Psoas muscle (tissue), 8 donors: Measurements from ENCODE around the gene BUB3. TPM values are rescaled to one million over a fixed set of nuclear protein-coding genes. Genes with fewer than 3 reads are reported as not detected.
A peak's percentile ranks its signal among the peaks of the same experiment; 100 is the strongest.

Source experiments
- ATAC-seq, 4 donors: fragments of 200-7000 bp; cut with Tn5 transposase; one replicate each; pipeline ENCODE4 v1.9.1; 2020; ENCODE audit warnings: moderate library complexity in 3 of 4, mild to moderate bottlenecking in 2 of 4
- DNase-seq, 2 donors: peaks; one replicate each; pipeline ENCODE4 v3.0.0-alpha.2; 2020
- H3K27ac ChIP-seq: fragments of 200-600 bp; one replicate; pipeline ENCODE4 v1.8.0; 2022
- H3K27me3 ChIP-seq, 3 donors: fragments of 200-600 bp in 1 of 3; one replicate each; pipeline versions ENCODE4 v1.6.1 to v1.8.0; 2013 to 2022; ENCODE audit warnings: low read length in 2 of 3, mild to moderate bottlenecking in 2 of 3, moderate library complexity in 1 of 3; ENCODE audit not compliant: insufficient read depth in 3 of 3
- H3K36me3 ChIP-seq, 2 donors: fragments of 200-600 bp in 1 of 2; one replicate each; pipeline versions ENCODE4 v1.6.1 to v1.8.0; 2013 to 2022; ENCODE audit warnings: low read depth in 1 of 2, mild to moderate bottlenecking in 1 of 2, moderate library complexity in 1 of 2; ENCODE audit not compliant: insufficient read depth in 1 of 2
- H3K4me1 ChIP-seq: fragments of 200-600 bp; one replicate; pipeline ENCODE4 v1.8.0; 2022
- H3K4me3 ChIP-seq: fragments of 200-600 bp; one replicate; pipeline ENCODE4 v1.8.0; 2022; ENCODE audit warnings: mild to moderate bottlenecking
- H3K9me3 ChIP-seq: fragments of 200-600 bp; one replicate; pipeline ENCODE4 v1.8.0; 2022
- WGBS, 3 donors: extraction: QIAGEN DNeasy Blood & Tissue Kit; methylation state at CpG; one replicate each; pipeline versions ENCODE4 v1.1.6 to v1.1.7; 2013; 5-methylcytosine and 5-hydroxymethylcytosine counted together
- intact Hi-C, 2 donors: fragments of 100-400 bp; cut with DNase I; formaldehyde crosslinking; loops; one replicate each; pipeline versions ENCODE4 v1.11.0 to v1.14.2; 2022
- polyA plus RNA-seq, 3 donors: library from polyadenylated mRNA; stranded (reverse); fragments of 200-250 nt; gene quantifications; one replicate each; pipeline ENCODE4 v1.2.3, GENCODE V29; 2013
- total RNA-seq, 4 donors: library from RNA; stranded (reverse); fragmentation: NEBNext Ultra II Directional in 2 of 4; extraction: Animal tissue kit (Norgen Biotek cat#: 25700) in 2 of 4; gene quantifications; one replicate each; pipeline versions ENCODE4 v1.2.1 to v1.2.4, GENCODE V29; 2021 to 2023
- TF ChIP-seq, protein P1 (sequence below): fragments of 200-600 bp; IDR thresholded peaks from one replicate; pipeline ENCODE4 v1.8.0; 2022; ENCODE audit warnings: antibody characterized with exemption
- donor health status: healthy with polysubstance abuse.
- donor health status: DM: no; HTN: no; CAD: no; lungs with moderate emphysema.
- donor health status: Bipolar disorder and iron deficiency.
- donor health status: healthy.
- donor health status: DM: yes; HTN: yes; CAD: no.
- donor health status: DM: no; HTN: no; CAD: no.
- donor health status: DM: no; HTN: no; CAD: no.
- donor health status: DM: yes; HTN: yes; CAD: no.

The BUB3 gene
- total and polyA plus RNA-seq, 7 donors, result 28.6 to 67.3 (median 32.9) TPM

DNA sequence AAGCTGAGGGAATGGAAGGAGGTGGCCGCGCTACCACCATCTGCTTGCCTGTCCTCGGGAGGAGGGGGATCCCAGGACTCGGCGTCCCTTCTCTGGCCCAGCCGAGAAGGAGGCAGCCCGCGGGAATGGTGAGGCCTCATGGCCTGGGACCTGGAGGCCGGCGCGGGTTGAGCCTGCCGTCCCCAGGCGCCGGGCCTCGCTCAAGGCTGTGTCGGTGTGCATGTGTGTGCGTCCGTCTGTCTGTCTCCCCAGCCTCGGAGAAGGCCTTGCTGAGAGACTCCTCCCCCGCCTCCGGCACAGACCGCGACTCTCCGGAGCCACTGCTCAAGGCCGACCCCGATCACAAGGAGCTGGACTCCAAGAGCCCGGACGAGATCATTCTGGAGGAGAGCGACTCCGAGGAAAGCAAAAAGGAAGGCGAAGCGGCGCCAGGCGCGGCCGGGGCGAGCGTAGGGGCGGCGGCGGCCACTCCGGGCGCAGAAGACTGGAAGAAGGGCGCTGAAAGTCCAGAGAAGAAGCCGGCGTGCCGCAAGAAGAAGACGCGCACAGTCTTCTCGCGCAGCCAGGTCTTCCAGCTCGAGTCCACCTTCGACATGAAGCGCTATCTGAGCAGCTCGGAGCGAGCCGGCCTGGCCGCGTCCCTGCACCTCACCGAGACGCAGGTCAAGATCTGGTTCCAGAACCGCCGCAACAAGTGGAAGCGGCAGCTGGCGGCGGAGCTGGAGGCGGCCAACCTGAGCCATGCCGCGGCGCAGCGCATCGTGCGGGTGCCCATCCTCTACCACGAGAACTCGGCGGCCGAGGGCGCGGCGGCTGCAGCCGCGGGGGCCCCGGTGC lies 17.2 kb upstream of the BUB3 start:
- H3K36me3 ChIP-seq, result no peaks in the 10 kb centered on the region
- no peaks in the 10 kb centered on the region for H3K9me3 ChIP-seq
- intact Hi-C loops, result loop anchor here in 1 of 2 donors (10.0 kb wide), 1 partner anchor 828 kb away; no protein-coding TSS in a partner anchor
- ATAC-seq, result peak in 2 of 4 donors; percentile 17 to 20
- DNase-seq, result no peak
- peaks cover 29% of the 10 kb centered on the region for H3K4me1 ChIP-seq
- peaks cover 0 to 100% (median 66%) of the 10 kb centered on the region in 3 donors for H3K27me3 ChIP-seq
- H3K4me3 ChIP-seq, result peak overlapping the region; percentile 60
- 1% methylated on average over 79 to 83 of the region's 83 CpGs for WGBS, 3 donors
- TF ChIP-seq, protein P1, sequence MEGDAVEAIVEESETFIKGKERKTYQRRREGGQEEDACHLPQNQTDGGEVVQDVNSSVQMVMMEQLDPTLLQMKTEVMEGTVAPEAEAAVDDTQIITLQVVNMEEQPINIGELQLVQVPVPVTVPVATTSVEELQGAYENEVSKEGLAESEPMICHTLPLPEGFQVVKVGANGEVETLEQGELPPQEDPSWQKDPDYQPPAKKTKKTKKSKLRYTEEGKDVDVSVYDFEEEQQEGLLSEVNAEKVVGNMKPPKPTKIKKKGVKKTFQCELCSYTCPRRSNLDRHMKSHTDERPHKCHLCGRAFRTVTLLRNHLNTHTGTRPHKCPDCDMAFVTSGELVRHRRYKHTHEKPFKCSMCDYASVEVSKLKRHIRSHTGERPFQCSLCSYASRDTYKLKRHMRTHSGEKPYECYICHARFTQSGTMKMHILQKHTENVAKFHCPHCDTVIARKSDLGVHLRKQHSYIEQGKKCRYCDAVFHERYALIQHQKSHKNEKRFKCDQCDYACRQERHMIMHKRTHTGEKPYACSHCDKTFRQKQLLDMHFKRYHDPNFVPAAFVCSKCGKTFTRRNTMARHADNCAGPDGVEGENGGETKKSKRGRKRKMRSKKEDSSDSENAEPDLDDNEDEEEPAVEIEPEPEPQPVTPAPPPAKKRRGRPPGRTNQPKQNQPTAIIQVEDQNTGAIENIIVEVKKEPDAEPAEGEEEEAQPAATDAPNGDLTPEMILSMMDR, result no peak
- H3K27ac ChIP-seq, result no peak overlapping the region

DNA sequence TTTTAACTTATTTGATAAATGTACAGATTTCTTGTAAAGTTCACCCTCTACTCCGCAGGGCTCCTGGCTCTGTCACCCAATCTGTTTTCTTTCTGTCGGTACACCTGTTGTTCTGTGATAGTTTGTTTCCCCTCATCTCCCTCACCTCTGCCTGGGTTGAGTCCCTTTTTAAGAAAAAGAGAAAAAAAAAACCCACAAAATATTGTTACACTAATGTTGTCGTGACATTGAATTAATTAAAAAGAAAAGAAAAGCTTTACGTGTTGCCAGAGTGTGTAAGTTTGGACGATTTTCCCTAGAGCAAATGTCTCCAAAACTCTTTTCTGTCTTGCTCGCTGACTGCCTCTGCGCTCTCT lies 15.1 kb upstream of the BUB3 start:
- no peaks in the 10 kb centered on the region for H3K9me3 ChIP-seq
- H3K4me3 ChIP-seq, result no peak overlapping the region
- WGBS, 3 donors, result 7 to 11% (median 11%) methylated on average over 7 of the region's 7 CpGs
- H3K27me3 ChIP-seq, result peaks cover 0 to 100% (median 71%) of the 10 kb centered on the region in 3 donors
- H3K27ac ChIP-seq, result no peak overlapping the region
- H3K36me3 ChIP-seq, result no peaks in the 10 kb centered on the region
- intact Hi-C loops, result loop anchor here in 1 of 2 donors (10.0 kb wide), 1 partner anchor 826 kb away; no protein-coding TSS in a partner anchor
- TF ChIP-seq, protein P1, result no peak
- peaks cover 17% of the 10 kb centered on the region for H3K4me1 ChIP-seq
- ATAC-seq (no peak), DNase-seq (no peak)

DNA sequence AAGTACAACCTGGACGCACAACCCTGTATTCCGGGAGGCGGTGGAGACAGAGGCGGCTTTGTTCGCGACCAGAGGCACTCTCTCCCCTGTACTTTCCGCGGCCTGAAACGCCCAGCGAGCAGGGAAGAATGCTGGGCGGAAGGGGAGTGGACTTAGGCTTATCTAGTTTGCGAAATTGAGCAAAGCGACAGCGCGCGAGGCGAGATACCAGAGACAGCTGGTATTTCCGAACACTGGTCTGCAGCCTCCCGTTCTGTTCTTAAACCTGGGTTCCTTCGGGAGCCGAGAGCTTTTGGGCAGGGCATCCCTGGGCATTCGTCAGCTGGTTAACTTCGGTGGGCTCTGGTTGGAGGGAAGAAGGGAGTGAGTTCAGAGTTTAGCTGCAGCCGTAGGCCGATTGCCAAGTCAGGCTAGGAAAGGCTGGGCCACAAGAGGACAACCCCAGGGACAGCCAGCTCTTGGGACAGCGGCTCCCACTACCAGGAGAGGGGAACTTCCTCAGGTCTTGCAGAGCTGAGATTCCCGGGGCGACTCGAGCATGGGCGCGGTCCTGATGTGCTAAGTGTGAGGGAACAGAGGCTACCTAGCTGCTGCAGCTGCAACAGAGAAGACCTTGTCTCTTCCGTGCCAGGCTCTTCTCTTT lies 14.6 kb upstream of the BUB3 start:
- H3K27me3 ChIP-seq, result peaks cover 0 to 100% (median 70%) of the 10 kb centered on the region in 3 donors
- H3K27ac ChIP-seq, result no peak overlapping the region
- peaks cover 17% of the 10 kb centered on the region for H3K4me1 ChIP-seq
- no peak overlapping the region for H3K4me3 ChIP-seq
- intact Hi-C loops, result loop anchor here in 1 of 2 donors (10.0 kb wide), 1 partner anchor 825 kb away; no protein-coding TSS in a partner anchor
- H3K9me3 ChIP-seq, result no peaks in the 10 kb centered on the region
- H3K36me3 ChIP-seq, result no peaks in the 10 kb centered on the region
- WGBS, 3 donors, result 2 to 4% (median 3%) methylated on average over 32 of the region's 32 CpGs
- ATAC-seq (no peak), DNase-seq (no peak)
- TF ChIP-seq, protein P1, result no peak

DNA sequence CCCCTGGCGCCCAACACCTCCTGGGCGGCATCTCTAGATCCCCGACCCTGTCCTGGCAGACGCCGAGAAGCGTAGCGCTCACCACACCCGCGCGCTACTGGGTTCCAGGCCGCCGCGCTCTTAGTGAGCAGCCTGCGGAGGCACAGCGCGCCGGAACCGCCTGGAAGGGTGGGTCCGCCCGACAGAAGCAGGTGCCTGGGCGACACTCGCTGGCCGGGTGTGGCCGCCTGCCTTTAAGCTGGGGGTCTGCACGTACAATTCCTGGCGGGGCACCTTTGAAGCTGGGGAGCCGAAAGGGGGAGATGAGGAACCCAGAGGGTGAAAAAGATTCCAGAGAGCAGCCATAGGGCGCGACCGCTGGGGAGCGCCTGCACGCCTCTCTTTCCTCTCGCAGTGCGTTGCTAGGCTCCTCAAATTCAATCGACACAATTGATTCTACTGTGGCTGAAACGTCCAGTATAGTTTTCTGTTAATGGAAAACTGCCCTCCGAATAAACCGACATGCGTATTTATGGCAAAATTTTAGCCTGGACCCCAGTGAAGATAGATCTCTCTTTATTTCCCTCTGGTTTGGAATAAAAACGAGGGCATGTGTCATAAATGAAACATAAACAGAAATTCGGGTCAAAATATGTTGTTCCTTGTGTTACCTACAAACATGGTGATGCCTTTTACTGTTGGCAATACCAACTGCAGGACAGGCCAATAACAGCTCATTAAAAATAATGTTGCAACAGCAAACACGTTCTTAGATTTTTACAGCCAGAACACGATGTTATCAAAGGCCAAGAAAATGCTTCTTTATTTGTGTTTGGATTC lies 13.8 kb upstream of the BUB3 start:
- intact Hi-C loops, result no loop called here

More for the DNA sequence above, 13.8 kb upstream of the BUB3 start:
- Histone ChIP-seq H3K4me1 (peaks cover 13% of the 10 kb centered on the region), H3K36me3 (no peaks in the 10 kb centered on the region), H3K27ac (no peak overlapping the region), H3K27me3 (peaks cover 0 to 100% (median 68%) of the 10 kb centered on the region in 3 donors), H3K9me3 (no peaks in the 10 kb centered on the region), H3K4me3 (no peak overlapping the region)
- 4% methylated on average over 43 of the region's 43 CpGs for WGBS, 3 donors
- TF ChIP-seq, protein P1, result no peak
- ATAC-seq, result no peak
- no peak for DNase-seq
